Activated T-cell treated with anti-CD3 and anti-CD28 coated beads, Interleukin-2, amount 50 U/mL, for 4 hours (primary cell): ENCODE data around the gene DCAF15. TPM values are rescaled to one million over a fixed set of nuclear protein-coding genes. Genes with fewer than 3 reads are reported as not detected.
A peak's percentile ranks its signal among the peaks of the same experiment; 100 is the strongest.

Experiments used
- ATAC-seq, 2 donors: fragments of 200-7000 bp; cut with Tn5 transposase; one replicate each; pipeline ENCODE4 v1.10.0; 2021
- DNase-seq: peaks from one replicate; pipeline ENCODE4 v3.0.0-alpha.2; 2020
- H3K27me3 Mint-ChIP-seq: one replicate; pipeline ENCODE4 v1.8.0; 2021; ENCODE audit warnings: low read depth, mixed read lengths
- H3K36me3 Mint-ChIP-seq: one replicate; pipeline ENCODE4 v1.8.0; 2022; ENCODE audit warnings: mixed read lengths; ENCODE audit not compliant: insufficient read depth
- H3K4me1 Mint-ChIP-seq: one replicate; pipeline ENCODE4 v1.8.0; 2021; ENCODE audit warnings: low read depth, mixed read lengths
- H3K4me3 Mint-ChIP-seq: one replicate; pipeline ENCODE4 v1.8.0; 2021; ENCODE audit warnings: mild to moderate bottlenecking, moderate library complexity, mixed read lengths
- H3K9me3 Mint-ChIP-seq: one replicate; pipeline ENCODE4 v1.8.0; 2021; ENCODE audit warnings: mixed read lengths
- total RNA-seq, 3 donors: library from RNA; stranded (reverse); gene quantifications; one replicate each; pipeline ENCODE4 v1.2.1, GENCODE V29; 2021

The DCAF15 gene
- total RNA-seq, 3 donors from 2014 or later, result 65.2 to 75.4 (median 66.2) TPM

- no peaks in the 10 kb centered on the region for H3K27me3 Mint-ChIP-seq
- ATAC-seq, result peak; percentile 5 to 7
- H3K4me3 Mint-ChIP-seq, result peak overlapping the region; percentile 94
- no peaks in the 10 kb centered on the region for H3K36me3 Mint-ChIP-seq
- DNase-seq, result no peak
- H3K4me1 Mint-ChIP-seq, result peaks cover 33% of the 10 kb centered on the region
- no peaks in the 10 kb centered on the region for H3K9me3 Mint-ChIP-seq
Observed at GRCh38 chr19:14006766-14007562, 54.7 kb downstream of the DCAF15 start.

Other genes starting within 250 kb of the DCAF15 start
- gene MRI1, start 188.0 kb upstream of the DCAF15 start, total RNA-seq, result 10 to 100 TPM; 27.1 to 48.8 (median 33.7) TPM
- 100 to 1,000 TPM; 158 to 181 (median 167) TPM for gene C19orf53, start 178.1 kb upstream of the DCAF15 start, total RNA-seq
- 1 to 10 TPM; 3.2 to 5.0 (median 3.7) TPM for gene ZSWIM4, start 157.1 kb upstream of the DCAF15 start, total RNA-seq
- gene NANOS3, start 75.4 kb upstream of the DCAF15 start, total RNA-seq, result under 1 TPM in 1 of 3 donors, not detected in 2; 0.52 TPM
- gene BRME1, start 46.4 kb upstream of the DCAF15 start, total RNA-seq, result 1 to 10 TPM; 7.3 to 9.3 (median 8.9) TPM
- 10 to 100 TPM; 34.1 to 40.2 (median 39.6) TPM for gene CC2D1A, start 46.3 kb upstream of the DCAF15 start, total RNA-seq
- gene PODNL1, start 14.1 kb upstream of the DCAF15 start, total RNA-seq, result under 1 TPM in 2 of 3 donors, not detected in 1; 0.08 to 0.30 TPM
- 10 to 100 TPM; 11.3 to 13.8 (median 12.3) TPM for gene RFX1, start 53.8 kb downstream of the DCAF15 start, total RNA-seq
- gene RLN3, start 75.6 kb downstream of the DCAF15 start, total RNA-seq, result not detected
- gene IL27RA, start 79.3 kb downstream of the DCAF15 start, total RNA-seq, result 100 to 1,000 TPM in 1 of 3 donors, 10 to 100 TPM in 2; 91.2 to 102 (median 94.0) TPM
- gene PALM3, start 109.6 kb downstream of the DCAF15 start, total RNA-seq, result not detected
- under 1 TPM; 0.24 to 0.48 (median 0.43) TPM for gene MISP3, start 120.3 kb downstream of the DCAF15 start, total RNA-seq
- under 1 TPM in 1 of 3 donors, not detected in 2; 0.48 TPM for gene C19orf67, start 133.3 kb downstream of the DCAF15 start, total RNA-seq
- 100 to 1,000 TPM in 2 of 3 donors, 10 to 100 TPM in 1; 90.0 to 130 (median 112) TPM for gene SAMD1, start 138.2 kb downstream of the DCAF15 start, total RNA-seq
- gene PRKACA, start 165.3 kb downstream of the DCAF15 start, total RNA-seq, result 10 to 100 TPM; 45.0 to 46.1 (median 45.3) TPM
- gene ASF1B, start 184.1 kb downstream of the DCAF15 start, total RNA-seq, result 10 to 100 TPM; 18.5 to 26.7 (median 21.0) TPM